HG02588 (cell line): ENCODE measurements around the gene PEPD.

Source experiments
- ATAC-seq: cut with Tn5 transposase; IDR thresholded peaks from one replicate; pipeline ENCODE4 v1.9.1; 2021; ENCODE audit warnings: mild to moderate bottlenecking, moderate library complexity; ENCODE audit not compliant: unreplicated experiment

The PEPD gene

DNA sequence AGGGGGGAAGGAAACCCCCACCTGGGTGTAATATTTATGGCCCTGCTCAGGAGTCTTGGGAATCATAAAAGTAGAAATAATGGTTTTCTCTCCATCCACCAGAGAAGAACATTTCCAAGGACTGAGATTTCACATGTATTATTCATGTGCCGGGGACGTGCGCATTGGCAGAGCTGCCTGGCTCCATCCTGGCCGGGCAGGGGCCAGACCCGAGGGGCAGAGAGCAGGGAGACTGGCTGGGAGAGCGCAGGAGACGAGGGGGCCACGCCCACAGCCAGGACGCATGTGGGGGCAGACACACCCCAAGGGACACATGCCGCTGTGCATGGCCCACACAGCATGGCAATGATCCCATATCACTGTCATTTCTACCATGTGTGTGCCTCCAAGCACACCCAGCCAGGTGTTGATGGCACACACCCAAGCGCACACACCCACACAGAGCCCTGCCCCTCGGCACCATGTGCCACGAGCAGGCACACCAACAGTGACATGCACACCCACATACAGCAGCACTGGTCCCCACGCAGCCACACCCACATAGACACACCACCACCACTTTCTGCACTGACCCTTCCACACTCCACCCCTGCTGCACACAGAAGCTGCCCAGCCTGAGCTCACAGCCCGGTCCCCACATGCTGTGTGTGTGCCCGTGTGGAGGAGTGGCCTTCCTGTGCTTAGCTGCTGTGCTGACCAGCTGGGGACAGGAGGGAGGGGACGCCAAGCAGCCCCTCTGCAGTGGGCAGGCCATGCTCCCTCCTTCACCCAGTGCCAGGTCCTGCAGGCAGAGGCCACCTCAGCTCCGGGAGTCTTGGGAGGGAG is 108.8 kb downstream of the PEPD start:
- ATAC-seq: no peak

- ATAC-seq: no peak
These were observed 109.9 kb downstream of the PEPD start for GRCh38 chr19:33411621-33412180.

DNA sequence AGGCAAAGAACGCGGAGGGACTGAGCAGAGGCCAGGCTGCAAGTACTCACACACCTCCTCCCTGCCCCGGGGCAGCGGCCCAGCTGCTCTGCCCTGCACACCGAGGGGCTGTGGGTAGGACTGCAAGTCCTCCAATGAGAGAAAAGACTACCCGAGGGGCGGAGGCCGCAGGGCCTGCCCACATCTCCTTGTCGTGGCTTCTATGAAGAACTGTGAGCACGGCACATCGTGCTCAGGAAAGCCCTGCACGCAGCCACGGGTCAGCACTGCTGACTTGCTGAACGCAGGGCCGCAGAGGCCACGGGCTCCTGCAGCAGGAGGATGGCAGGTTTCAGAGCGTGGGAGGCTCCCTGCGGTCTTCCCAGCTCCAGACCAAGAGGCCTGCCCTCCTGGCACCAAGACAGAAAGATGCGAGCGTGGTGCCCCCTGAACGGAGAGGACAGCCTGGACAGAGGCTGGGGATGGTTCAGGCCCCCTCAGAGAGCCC is 110.6 kb downstream of the PEPD start:
- ATAC-seq: no peak

GRCh38 chr19:33409906-33410685 is 111.5 kb downstream of the PEPD start:
- no peak for ATAC-seq

- ATAC-seq: no peak
These were observed 112.8 kb downstream of the PEPD start for GRCh38 chr19:33408538-33409434.

GRCh38 chr19:33408116-33408515 is 113.5 kb downstream of the PEPD start:
- ATAC-seq: no peak

DNA sequence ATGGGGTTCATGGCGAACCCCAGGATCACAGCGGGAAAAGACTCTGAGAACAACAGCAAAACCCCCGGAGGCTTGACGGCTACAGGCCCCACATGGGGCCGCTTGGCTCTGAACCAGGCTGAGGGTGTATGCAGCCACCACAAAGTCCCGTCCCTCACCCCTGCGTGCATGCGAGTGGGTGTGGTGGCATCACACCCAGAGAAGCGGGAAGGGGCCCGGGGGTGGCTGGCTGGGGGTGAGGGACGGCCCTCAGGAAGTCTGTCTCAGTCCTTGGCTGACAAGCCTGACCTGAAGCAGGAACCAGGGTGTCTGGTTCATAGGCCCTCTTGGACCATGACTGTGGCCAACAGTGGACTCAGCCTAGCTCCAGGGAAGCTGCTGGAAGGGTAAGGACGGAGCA is 113.9 kb downstream of the PEPD start:
- ATAC-seq: no peak

DNA sequence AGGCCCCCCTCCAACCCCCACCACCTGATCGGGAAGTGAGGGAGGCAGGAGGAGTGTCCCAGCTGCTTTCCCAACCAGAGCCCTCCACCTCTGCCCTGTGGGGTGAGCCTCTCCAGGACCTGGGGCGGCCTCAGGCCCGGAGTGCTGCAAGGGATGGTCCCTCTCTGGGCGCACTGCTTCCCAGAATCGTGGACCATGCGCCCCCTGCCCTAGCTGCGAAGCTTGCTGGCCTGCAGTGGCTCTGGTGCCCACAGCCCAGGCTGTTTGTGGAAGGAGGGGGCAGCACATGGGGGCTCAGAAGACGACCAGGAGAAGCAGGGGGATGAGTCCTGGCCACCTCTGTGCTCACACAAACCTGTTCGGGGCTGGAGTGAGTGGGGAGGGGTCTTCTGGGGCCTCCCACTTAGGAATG is 114.4 kb downstream of the PEPD start:
- ATAC-seq: no peak

GRCh38 chr19:33406521-33407139 is 115.0 kb downstream of the PEPD start:
- peak; percentile 52 for ATAC-seq

GRCh38 chr19:33405553-33406461 is 115.8 kb downstream of the PEPD start:
- no peak for ATAC-seq

DNA sequence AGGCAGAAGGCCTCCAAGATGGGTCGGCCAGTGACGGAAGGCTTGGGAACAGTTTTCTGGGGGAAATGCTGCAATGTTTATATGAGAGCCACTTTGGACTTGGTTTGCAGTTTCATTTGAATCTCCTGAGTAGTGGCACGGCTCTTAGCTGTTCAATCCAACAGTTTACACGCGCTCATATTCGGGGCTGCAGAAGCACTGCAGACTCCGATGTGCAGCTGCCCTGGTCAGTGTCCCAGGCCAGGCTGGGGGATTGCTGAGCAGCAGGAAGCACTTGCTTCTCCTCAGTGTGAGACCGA is 116.4 kb downstream of the PEPD start:
- no peak for ATAC-seq

GRCh38 chr19:33404506-33405253 is 116.9 kb downstream of the PEPD start:
- no peak for ATAC-seq

DNA sequence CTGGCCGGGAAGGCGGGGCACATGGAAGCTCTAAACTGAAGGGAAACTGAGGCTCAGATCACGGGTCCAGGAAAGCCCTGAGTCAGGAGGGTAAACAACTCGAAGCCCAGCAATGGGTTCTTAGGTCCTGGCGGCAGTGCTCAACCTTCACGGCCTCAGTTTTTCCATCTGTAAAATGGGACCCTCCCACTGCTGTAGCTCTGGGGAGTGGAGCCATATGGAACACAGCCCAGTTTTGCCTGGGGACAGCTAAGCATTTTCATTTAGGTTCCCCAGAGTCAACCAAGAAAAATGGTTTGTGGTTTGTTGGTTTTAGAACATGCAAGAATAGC is 117.7 kb downstream of the PEPD start:
- ATAC-seq: no peak

DNA sequence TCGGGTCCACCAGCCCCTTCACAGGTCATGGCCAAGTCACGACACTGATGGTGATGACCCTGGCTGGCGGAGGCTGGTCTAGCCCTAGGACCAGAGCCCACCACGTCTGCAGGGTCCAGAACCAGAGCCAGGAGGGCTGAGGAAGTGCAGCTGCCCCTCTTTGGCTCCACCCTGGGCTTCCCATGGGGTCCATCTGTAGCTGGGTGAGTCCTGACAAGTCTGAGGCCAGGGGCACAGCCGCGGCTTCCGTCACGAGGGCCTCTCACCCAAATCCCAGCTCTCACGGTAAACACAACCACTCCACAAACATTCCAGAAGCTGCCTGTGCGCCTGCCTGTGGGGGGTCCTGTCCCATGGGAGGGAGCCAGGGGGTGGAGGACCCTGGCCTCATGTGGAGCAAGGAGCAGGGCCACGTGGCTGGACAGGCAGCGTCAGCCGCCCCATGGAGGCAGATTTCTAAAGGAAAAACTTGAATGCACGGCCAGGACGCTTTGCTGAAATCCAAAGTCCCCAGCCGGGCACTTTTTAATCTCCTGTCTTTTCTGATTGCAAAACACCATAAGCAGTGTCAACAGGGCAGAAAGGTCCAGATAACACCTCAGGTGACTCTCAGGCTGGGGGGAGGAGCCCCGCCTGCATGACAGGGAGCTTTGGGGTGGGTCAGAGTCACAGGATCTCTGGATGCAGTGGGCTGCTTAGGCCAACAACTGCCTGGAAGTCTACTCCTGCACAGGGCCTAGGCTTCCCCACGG is 118.2 kb downstream of the PEPD start:
- ATAC-seq: no peak

DNA sequence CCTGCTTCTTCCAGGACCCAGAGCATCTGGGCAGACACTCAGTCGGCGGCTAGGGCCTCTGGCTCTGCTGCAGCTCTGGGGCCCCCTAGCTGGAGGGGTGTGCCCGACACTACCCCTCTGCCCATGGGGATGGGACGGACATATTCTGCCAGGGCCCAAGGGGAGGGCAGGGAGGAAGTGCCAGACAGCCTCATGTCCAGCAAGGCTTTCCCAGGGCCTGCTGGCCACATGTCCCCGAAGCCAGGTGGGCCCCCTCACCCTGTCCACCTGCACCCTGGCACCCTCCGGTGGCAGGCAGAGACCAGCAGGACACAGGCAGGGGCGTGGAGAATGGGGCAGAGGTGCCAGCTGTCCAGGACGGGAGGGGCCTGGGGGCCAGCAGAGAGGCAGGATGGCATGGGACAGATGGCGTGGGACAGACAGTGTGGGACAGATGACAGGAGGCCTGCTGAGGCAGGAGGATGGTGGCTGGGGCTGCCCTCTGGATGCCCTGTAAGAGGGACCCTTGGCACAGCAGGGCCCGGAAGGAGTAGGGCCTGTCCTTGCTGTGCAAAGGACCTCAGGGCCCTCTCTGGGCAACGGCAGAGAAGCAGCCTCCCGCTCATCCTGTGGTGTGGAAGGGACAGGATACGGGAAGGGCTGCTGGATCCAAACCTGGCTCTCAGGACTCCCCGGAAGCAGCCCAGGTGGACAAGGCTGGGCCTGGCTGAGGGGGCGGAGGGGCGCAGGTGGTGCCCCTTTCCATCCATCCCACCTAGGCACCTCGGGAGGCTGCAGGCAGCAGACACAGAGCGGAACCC is 119.0 kb downstream of the PEPD start:
- no peak for ATAC-seq

GRCh38 chr19:33401683-33402420 is 119.7 kb downstream of the PEPD start:
- no peak for ATAC-seq
